Ramos (cell line): ENCODE results near the gene KCNA2.

ENCODE experiments used
- in situ Hi-C: fragments of 300-500 bp; cut with MboI; formaldehyde crosslinking; loops from one replicate; pipeline ENCODE4 v1.14.3; 2022; ENCODE audit warnings: low sequenced_read_pairs; ENCODE audit not compliant: unreplicated experiment

The KCNA2 gene

DNA sequence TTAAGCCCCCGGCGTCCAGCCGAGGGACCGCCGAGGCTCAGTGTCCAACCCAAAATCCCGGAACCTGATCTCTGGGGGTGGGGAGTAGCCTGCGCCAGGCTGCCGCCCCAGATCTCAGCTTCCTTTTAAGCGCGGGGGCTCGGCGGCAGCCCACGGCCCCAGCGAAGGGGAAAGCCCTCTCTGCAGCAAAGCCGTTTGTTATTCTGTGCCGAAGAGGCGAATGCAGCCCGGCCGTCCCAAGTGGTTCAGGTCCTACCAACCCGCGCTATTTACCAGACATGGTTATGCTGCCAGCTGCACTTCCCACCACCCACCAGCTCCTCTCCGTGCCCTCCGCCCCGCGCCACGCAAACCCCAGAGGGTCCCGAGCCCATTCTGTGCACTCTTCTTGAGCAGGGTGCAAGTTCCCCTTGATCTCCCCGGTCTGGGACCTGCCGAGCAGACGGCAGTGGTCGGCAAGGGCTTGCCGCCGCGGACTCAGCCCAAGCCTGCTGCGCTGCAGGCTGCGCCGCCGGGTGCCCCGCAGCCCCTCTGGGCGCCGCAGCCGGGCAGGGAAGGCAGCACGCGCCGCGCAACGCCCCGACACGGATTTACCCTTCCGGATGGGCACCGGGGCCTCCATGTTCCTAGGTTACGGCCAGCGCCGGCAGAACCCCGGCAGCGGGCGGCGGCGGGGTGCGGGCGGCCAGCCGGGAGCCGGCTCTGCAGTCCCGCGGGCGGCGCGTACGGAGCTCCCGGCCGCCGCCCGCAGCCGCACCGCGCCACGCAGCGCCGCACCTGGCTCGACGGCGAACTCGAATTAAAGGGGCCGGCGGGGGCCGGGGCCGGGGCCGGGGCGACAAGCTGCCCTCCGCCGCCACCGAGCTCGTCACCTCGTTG is 738 bp upstream of the KCNA2 start:
- in situ Hi-C loops = no loop called here

DNA sequence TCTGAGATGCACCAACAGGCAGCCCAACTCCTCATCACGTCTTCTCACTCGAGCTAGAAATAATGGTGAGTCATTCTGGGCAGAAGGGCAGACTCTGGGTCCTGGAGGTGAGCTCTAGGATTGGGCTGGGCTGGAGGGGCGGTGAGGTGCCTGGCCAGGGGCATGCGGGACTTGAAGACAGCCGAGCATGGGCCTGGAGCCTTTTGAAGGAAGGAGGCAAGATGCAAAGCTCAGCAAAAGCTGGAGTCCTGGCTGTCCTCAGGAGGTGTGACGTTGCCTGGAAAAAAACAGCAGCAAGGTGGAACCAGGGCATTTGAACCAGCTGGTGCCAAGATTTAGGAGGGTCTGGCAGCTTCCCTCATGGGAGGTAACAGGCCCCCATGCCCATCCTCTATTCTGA is 712 bp downstream of the KCNA2 start:
- in situ Hi-C loops = no loop called here

DNA sequence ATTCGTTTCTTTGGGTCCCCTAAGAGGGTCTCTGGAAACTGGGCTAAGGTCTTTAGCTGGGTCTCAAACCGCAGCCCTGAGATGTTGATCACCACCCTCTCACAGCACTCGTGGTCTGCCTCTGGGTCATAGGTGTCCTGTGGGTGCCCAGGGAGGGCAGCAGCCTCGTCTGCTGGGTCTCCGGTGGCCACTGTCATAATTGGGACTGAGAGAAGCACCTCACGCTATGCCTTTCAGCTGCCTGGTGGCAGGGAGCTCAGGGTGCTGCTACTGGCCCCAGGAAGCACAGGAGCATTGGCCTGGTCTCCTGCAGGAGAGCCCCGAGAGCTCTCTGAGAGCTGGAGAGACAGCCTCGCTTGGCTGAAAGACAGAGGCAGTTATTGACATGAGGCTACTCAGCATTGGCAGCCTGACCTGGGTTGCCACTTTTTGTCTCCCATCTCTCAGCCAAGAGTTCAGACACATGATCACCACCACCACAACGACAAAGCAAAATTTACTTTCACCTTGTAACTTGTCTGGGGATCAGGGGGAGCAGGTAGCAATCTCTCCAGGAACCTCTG is 1.5 kb downstream of the KCNA2 start:
- in situ Hi-C loops = no loop called here

DNA sequence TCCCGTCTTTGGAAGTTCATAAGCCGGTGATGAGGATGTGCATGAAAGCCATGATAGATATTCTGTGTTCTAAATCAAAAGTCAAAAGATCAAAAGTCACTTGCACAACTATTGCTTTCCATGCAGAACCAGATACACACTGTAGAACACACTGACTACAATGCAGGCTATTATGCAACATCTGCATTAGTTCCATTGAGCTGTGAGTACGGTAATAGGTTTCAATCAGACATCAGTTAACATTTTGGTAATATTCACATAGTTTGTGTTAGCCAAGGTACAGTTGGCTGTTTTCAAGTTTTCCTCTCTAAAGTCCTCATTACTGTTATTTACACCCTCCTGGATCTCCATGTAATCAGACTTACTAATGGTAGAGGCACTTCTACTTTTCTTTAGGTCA is 3.1 kb downstream of the KCNA2 start:
- in situ Hi-C loops = no loop called here

DNA sequence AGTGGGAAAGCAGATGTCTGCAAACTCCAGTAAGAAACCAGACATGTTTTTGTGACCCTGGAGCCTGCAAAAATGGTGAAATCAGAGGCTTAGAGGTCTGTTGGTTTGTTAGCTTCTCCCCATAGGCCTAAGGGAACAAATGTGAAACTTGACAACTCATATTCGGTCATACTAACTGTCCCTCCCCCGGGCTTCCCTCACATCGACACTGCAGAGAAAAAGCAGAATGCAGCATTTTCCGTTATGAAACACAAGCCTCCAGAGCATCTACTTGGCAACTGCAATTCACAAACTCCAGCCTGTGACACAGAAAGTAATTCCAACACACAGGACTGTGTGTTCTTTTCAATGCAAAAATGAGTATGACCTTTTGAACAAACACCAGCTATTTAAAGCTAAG is 3.7 kb downstream of the KCNA2 start:
- in situ Hi-C loops = no loop called here

DNA sequence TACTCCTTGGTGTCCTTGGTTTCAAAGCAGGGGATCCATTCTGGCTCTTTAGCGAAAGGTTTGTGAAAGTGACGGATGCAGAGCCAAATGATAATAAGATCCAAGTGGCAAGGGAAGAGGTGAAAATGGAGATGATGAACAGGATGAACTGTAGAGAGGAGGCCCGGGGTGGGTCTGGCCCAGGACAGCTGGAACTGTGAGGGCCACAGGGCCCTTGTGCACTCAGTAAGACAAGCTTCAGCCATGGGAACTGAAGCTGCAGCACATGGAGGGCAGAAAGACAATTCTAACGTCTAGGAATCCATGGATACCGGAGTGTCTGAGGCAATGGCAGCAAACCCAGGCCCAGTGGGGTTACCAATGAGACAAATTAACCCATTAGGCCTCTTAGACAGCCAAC is 4.8 kb downstream of the KCNA2 start:
- in situ Hi-C loops = no loop called here

DNA sequence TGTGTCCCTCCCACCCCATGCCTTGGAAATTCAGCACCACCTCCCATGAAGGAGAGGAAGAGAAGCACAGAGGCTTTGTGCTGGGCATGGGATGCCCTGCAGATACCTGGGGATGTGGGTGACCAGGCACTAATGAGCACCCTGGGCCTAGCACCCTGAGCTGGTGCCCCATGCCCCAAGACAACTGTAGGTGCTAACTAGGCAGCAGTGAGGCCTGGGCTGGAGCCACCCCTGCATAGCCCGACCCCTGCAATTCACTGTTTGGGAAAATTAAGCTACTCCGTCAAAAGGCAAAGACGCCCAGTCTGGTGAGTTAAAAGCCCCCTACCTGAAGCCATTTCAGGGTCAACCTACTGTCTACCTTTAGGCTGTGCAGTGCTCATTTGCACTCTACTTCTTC is 5.4 kb downstream of the KCNA2 start:
- in situ Hi-C loops = no loop called here

DNA sequence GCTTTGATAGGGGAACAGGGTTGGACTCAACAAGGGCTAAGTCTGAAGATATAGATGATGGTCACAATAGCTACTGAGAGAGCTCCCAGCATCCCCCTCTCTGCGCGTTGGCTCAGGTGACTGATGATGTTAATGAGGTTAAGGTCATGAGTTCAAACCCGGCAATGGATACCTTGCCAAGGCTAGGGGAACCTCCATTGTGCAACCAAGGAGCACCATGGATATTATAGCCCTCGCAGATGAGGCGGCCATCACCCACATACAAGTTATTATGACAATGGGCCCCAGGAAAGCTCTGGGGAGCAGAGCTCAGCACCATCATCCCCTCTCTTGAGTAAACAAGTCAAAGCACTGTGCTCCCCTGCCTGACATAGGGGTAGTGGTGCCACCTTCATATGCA is 8.2 kb downstream of the KCNA2 start:
- in situ Hi-C loops = no loop called here

DNA sequence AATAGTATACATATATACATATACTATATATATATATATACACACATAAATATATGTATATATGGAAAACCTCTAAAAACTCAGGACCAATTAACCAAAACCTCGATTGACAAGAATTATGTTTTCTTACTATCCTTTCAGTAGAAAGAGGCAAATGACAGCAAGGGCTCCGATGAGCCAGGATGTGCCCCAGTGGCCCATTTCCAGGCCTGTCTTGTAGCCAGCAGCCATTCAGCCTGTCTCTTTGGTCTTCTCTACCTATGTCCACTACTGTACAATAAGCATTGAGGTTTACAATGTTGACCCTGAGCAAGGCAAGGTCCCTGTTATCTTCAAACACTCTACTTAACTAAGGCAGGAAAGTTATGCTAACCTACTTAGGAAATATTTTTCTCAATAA is 9.8 kb downstream of the KCNA2 start:
- in situ Hi-C loops = no loop called here

DNA sequence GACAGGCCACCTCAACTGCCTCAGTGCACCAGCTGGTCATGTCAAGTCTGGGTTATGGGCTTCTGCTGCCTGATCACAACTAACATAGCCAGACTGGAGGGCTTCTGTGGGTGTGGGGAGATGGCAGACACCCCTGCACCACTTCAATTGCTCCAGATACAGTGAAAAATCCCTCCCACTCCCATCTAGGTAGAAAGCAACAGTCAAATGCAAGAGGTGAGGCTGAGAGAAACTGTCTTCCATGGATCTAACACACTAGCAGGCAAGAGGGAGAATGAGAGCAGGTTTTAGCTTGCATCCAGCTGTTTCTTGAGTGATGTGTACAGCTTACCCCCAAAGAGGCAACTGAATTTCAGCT is 10.8 kb downstream of the KCNA2 start:
- in situ Hi-C loops = no loop called here

DNA sequence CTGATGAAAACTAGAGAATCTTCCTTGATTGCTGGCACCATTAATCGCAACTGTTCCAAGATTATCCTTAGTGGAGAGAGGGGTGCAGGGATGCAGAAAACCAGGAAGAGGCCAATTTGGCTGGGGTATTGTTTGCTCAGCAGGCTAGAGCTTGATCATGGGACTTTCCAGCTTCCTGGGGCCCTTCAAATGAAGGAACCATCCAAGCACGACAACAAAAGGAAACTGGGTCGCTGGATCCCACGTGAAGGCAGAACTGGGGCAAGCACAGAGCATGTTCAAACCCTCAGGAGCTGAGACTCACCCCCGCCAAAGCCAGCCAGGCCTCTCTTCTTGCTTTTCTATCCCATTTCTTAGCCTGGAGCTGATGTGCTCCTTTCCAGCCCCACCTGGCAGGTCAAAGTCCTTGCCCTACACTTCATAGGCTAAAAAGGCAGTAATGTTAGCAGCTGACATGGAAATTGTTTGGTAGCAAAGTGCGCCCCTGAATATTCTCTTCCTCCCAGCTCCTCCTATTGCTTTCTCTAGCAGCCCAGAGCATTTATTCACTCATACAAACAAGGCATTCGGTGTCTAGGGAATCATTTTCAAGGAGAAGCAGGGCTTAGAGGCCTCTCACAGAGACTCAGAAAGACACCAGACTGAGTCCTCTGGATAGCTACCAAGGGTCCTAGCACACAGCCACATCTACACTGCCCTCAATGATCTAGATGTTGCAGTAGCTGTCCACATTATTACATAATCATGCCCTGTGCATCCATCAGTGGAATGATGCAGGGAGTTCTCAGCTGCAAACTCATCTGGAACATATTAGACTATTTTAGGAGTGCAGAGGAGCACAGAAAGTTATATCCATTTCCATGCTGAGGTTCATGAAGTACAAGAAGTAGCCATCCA is 11.5 kb downstream of the KCNA2 start:
- in situ Hi-C loops = no loop called here

DNA sequence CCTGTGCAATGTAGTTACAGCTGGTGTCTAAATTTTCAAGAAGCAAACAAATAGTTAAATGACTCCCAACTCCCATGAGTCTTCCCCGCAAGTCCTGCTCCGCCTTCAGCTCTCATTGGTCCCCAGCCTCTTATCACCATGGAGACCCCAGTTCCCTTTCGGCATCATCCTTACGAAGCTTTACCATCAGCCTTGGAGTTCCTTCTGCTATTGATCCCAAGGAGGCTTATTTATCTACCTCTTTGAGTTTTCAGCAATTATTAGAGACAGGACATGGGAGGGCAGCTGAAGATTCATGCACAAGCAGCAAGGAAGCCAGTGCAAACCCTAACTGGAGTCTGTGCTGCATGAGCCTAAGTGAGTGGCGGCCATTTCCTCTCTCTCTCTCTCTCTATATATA is 12.3 kb downstream of the KCNA2 start:
- in situ Hi-C loops = no loop called here

DNA sequence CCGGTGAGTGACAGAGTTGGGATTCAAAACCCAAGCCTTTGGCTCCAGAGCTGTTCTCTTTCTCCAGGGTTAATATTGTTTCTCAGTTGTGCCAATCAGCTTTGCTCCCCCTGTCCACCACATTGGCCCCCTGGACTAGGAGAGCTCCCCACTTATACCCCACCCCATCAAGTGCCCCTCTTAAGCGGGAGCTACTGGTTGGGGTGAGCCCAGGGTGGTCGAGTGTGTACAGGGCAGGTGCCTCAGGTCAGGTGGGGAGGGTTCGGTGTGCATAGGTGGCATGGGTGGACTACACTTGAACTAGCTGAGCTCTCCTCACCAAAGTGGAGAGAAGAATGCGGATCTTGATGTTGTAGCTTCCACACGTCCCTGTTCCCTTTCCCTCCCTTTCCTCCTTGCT is 14.2 kb downstream of the KCNA2 start:
- in situ Hi-C loops = no loop called here

DNA sequence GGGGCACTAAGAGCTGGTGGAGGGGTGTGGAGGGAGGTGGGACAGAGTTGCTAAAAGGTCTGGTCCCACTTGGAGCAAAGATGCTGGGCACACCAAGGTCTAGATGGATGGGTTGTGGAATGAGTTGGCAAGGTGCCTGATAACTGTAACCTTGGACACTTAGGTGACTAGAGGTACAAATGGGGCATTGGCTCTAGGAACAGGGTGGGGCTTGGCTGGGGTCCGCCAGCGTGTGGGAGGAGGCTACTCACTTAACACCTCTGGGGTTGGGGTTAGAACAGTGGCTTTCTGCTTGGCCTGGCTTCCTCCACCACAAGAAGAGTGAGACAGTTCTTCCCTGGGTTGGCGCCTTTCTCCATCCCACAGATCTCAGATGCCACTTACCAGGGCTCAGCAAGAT is 17.2 kb downstream of the KCNA2 start:
- in situ Hi-C loops = no loop called here

DNA sequence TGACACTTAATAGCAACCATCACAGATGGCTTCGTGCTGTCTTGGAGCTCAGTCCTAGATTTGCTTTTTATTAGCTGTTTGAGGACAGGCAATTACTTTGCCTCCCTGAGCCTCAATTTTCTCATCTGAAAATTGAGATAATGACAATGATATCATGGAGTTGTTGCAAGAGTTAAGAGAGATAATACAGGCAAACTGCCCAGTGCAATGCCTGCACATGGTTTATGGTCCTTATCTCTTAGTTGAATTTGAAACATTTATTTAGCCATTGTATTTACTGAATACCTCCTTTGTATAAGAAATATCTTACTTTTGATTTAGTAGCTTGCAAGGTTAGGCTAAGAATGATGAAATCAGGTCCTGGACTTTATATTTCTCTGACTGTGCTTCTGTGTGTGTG is 17.7 kb downstream of the KCNA2 start:
- in situ Hi-C loops = no loop called here

DNA sequence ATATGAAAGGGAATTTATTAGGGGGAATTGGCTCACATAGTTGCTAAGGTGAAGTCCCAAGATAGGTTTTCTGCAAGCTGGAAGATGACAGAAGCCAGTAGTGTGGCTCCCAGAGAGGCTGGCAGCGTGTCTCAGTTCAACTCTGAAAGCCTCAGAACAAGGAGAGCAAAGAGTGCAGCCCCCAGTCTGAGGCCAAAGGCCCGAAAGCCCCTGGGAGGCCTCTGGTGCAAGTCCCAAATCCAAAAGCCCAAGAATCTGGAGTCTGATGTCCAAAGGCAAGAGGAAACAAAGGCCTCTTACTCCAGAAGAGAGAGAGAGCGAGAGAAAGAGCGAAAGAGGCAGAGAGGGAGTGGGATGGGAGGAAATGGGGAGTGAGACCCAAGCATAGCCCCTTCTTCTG is 18.3 kb downstream of the KCNA2 start:
- in situ Hi-C loops = no loop called here

DNA sequence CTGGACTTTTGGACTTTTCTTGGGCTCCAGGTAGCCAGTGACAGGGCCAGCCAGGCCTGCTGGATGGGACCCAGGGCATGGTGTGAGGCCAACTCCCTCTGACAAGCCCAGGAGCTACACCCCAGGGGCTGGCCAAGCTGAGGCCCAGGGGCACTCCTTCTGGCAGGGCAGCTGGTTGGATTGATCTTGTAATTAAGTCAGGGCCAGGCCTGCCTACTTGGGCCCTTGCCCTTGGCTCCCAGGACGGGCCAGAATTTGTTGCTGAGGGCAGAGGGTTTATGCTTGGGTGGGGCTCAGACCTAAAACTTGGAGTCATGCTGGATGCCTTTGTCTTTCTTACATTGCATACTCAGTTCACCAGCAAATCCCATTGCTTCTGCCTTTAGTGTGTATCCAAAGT is 20.7 kb downstream of the KCNA2 start:
- in situ Hi-C loops = no loop called here

DNA sequence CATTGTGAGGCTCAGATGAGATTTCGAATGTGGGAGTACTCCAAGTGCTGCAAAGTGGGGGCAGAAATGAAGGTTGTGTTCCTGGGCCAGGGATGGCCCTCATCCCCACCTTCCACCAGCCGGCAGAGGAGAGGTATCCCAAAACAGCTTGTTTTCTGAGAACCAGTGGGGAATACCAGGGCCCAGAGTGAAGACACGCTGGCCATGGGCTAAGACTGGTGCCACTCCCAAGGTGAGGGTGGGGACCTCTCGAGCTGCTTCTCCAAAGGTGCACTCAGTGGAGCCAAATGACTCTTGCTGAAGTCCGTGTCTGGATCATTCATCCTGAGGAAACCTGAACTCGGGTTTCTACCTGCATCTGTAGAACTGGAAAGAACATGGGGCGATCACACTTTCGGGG is 22.1 kb downstream of the KCNA2 start:
- in situ Hi-C loops = no loop called here

DNA sequence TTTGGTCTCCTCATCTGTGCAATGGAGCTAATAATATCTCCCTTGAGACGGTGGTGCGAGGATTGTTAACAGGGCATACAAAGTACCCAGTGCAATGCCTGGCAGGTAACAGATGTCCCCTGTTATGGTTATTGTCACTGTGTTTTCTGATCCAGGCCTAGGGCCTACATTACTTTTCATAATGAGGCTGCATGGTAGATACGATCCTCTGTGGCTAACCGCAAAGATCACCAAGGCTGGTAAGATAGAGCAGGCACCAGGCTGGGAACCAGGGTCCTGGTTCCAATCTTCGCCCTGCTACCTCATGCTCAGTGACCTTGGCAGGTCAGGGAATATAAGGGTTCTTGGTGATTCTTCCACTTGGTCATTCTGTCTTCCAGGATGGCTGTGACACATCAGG is 22.7 kb downstream of the KCNA2 start:
- in situ Hi-C loops = no loop called here

DNA sequence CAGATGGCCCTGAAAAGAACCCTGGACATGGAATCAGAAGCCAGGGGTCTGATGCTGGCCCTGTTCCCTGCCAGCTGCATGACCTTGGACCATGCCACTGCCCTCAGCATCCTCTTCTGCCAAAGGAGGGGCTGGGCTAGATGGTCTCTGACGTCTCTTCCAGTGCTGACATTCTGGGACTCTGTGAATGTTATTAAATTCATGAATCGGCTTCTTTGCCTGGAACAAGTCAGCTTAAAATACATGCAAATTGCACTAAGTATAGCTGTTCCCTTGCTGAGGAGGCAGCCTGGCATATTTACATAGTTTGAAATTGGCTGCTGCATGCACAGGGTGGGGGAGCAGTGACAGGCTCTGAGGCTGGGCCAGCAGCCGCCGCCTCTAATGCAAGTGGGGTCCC is 23.8 kb downstream of the KCNA2 start:
- in situ Hi-C loops = no loop called here

DNA sequence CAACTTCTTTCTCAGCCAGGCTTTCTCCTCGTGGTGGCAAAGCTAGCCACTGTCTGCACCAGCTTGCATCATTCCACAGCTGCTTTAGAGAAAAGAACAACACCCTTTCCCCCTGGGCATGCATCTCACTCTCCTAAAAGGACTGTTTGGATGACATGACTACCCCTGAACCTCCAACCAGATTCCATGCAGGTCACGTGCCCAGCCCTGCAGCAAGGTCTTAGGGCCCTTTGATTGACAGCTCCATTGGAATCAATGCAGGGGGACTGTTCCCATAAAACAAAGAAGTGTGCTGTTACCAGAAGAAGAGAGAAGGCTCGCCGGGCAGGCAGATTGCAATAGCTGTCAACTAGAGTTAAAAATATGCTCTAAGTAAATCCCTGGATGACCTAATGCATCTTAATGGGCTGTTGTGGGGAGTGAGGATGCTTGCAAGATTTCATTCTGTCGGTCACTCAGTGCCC is 24.4 kb downstream of the KCNA2 start:
- in situ Hi-C loops = no loop called here
